Neuronal stem cell (in vitro differentiated cells): ENCODE data around the gene MAFB.

Experiments used
- DNase-seq: peaks from one replicate; pipeline ENCODE4 v3.0.0-alpha.2; 2013; ENCODE audit warnings: low spot score
- H2AFZ ChIP-seq: one replicate; pipeline ENCODE4 v1.6.1; 2013; ENCODE audit warnings: mild to moderate bottlenecking, low read length, inconsistent platforms
- H2AK5ac ChIP-seq: 2 replicates; pipeline ENCODE4 v1.6.1; 2013; ENCODE audit warnings: low read depth, mild to moderate bottlenecking, inconsistent platforms, low read length, moderate library complexity, mixed read lengths
- H2BK120ac ChIP-seq: 2 replicates; pipeline ENCODE4 v1.6.1; 2013; ENCODE audit warnings: low read depth, mild to moderate bottlenecking, inconsistent platforms, low read length, moderate library complexity, mixed read lengths
- H2BK12ac ChIP-seq: one replicate; pipeline ENCODE4 v1.6.1; 2013; ENCODE audit warnings: low read length, inconsistent platforms
- H2BK15ac ChIP-seq: 2 replicates; pipeline ENCODE4 v1.6.1; 2013; ENCODE audit warnings: mild to moderate bottlenecking, low read length, inconsistent platforms, mixed read lengths
- H2BK5ac ChIP-seq: one replicate; pipeline ENCODE4 v1.6.1; 2013; ENCODE audit warnings: inconsistent platforms, mild to moderate bottlenecking, low read length, moderate library complexity
- H3K14ac ChIP-seq: one replicate; pipeline ENCODE4 v1.6.1; 2013; ENCODE audit warnings: low read length, inconsistent platforms
- H3K18ac ChIP-seq: 2 replicates; pipeline ENCODE4 v1.6.1; 2013; ENCODE audit warnings: low read length, inconsistent platforms
- H3K23ac ChIP-seq: 2 replicates; pipeline ENCODE4 v1.6.1; 2013; ENCODE audit warnings: low read depth, mild to moderate bottlenecking, mixed read lengths, low read length, inconsistent platforms; ENCODE audit not compliant: poor library complexity
- H3K27ac ChIP-seq: replicated peaks from 3 replicates; pipeline ENCODE4 v1.5.1; 2013; ENCODE audit warnings: low read length, inconsistent platforms
- H3K27me3 ChIP-seq, 3 experiments: 2 replicates each; pipeline ENCODE4 v1.6.1; 2013; ENCODE audit warnings: low read length in 3 of 3, mild to moderate bottlenecking in 2 of 3, inconsistent platforms in 1 of 3, low read depth in 1 of 3, mixed read lengths in 1 of 3, moderate library complexity in 1 of 3; ENCODE audit not compliant: control insufficient read depth in 3 of 3, insufficient read depth in 3 of 3
- H3K36me3 ChIP-seq, 2 donors: replicated peaks in 1 of 2; 2 replicates each; pipeline ENCODE4 v1.6.1; 2013; ENCODE audit warnings: low read length in 2 of 2; ENCODE audit not compliant: control insufficient read depth in 2 of 2, insufficient read depth in 2 of 2
- H3K4ac ChIP-seq: 2 replicates; pipeline ENCODE4 v1.6.1; 2013; ENCODE audit warnings: inconsistent platforms, mild to moderate bottlenecking, low read length, moderate library complexity
- H3K4me1 ChIP-seq, 2 donors: 1 replicate in 1 of 2; 2 replicates in 1 of 2; pipeline ENCODE4 v1.6.1; 2013; ENCODE audit warnings: low read length in 2 of 2, low read depth in 1 of 2; ENCODE audit not compliant: control insufficient read depth in 2 of 2, insufficient read depth in 1 of 2
- H3K4me2 ChIP-seq: one replicate; pipeline ENCODE4 v1.6.1; 2013; ENCODE audit warnings: mild to moderate bottlenecking, low read length, inconsistent platforms; ENCODE audit not compliant: insufficient read depth, poor library complexity, severe bottlenecking
- H3K4me3 ChIP-seq, 2 donors: 2 replicates each; pipeline ENCODE4 v1.5.1; 2013; ENCODE audit warnings: low read length in 2 of 2, mild to moderate bottlenecking in 2 of 2, inconsistent platforms in 1 of 2, moderate library complexity in 1 of 2
- H3K79me1 ChIP-seq: one replicate; pipeline ENCODE4 v1.6.1; 2013; ENCODE audit warnings: low read depth, mild to moderate bottlenecking, inconsistent platforms, low read length, moderate library complexity
- H3K9ac ChIP-seq: one replicate; pipeline ENCODE4 v1.6.1; 2013; ENCODE audit warnings: mild to moderate bottlenecking, low read depth, low read length, inconsistent platforms; ENCODE audit not compliant: poor library complexity
- H3K9me3 ChIP-seq, 2 donors: replicated peaks in 1 of 2; 2 replicates each; pipeline versions ENCODE3 to v1.6.1; 2013; ENCODE audit warnings: low read length in 2 of 2, mild to moderate bottlenecking in 2 of 2, inconsistent platforms in 1 of 2, low read depth in 1 of 2, mixed read lengths in 1 of 2, moderate library complexity in 1 of 2; ENCODE audit not compliant: control insufficient read depth in 2 of 2, insufficient read depth in 1 of 2
- H4K8ac ChIP-seq: one replicate; pipeline ENCODE4 v1.6.1; 2013; ENCODE audit warnings: low read depth, mild to moderate bottlenecking, inconsistent platforms, low read length, moderate library complexity
- H4K91ac ChIP-seq: one replicate; pipeline ENCODE4 v1.6.1; 2013; ENCODE audit warnings: low read length, low read depth, mild to moderate bottlenecking, inconsistent platforms; ENCODE audit not compliant: poor library complexity
- WGBS, 2 donors: extraction: QIAGEN DNeasy Blood & Tissue Kit; methylation state at CpG; one replicate each; pipeline ENCODE4 v1.1.7; 2013; ENCODE audit warnings: missing lambda C conversion rate in 2 of 2, mixed read lengths in 1 of 2; ENCODE audit not compliant: insufficient read length in 2 of 2, insufficient replicate concordance in 1 of 2; ENCODE audit errors: extremely low coverage in 2 of 2; 5-methylcytosine and 5-hydroxymethylcytosine counted together

Gene MAFB

GRCh38 chr20:40676491-40677269, 12.4 kb downstream of the MAFB start:
- no peak overlapping the region for H2AFZ ChIP-seq
- no CpG with 5 or more reads among the region's 7 CpGs for WGBS, 2 donors
- no peak overlapping the region for H2BK120ac ChIP-seq
- no peaks in the 10 kb centered on the region for H3K79me1 ChIP-seq
- H3K4me3 ChIP-seq, result no peak overlapping the region
- H2BK5ac ChIP-seq, result no peak overlapping the region
- H2BK15ac ChIP-seq, result no peak overlapping the region
- no peaks in the 10 kb centered on the region for H3K4me1 ChIP-seq
- no peak for DNase-seq
- H3K4ac ChIP-seq, result no peak overlapping the region
- no peak overlapping the region for H2AK5ac ChIP-seq
- H4K8ac ChIP-seq, result no peak overlapping the region
- H3K27me3 ChIP-seq, result peaks cover 0 to 49% (median 16%) of the 10 kb centered on the region in 3 experiments
- H3K14ac ChIP-seq, result no peak overlapping the region
- H2BK12ac ChIP-seq, result no peak overlapping the region
- no peak overlapping the region for H3K18ac ChIP-seq
- no peaks in the 10 kb centered on the region for H3K36me3 ChIP-seq
- no peak overlapping the region for H3K4me2 ChIP-seq
- no peak overlapping the region for H4K91ac ChIP-seq
- no peak overlapping the region for H3K9ac ChIP-seq
- H3K27ac ChIP-seq, result no peak overlapping the region
- H3K9me3 ChIP-seq, result no peaks in the 10 kb centered on the region
- H3K23ac ChIP-seq, result no peak overlapping the region

DNA sequence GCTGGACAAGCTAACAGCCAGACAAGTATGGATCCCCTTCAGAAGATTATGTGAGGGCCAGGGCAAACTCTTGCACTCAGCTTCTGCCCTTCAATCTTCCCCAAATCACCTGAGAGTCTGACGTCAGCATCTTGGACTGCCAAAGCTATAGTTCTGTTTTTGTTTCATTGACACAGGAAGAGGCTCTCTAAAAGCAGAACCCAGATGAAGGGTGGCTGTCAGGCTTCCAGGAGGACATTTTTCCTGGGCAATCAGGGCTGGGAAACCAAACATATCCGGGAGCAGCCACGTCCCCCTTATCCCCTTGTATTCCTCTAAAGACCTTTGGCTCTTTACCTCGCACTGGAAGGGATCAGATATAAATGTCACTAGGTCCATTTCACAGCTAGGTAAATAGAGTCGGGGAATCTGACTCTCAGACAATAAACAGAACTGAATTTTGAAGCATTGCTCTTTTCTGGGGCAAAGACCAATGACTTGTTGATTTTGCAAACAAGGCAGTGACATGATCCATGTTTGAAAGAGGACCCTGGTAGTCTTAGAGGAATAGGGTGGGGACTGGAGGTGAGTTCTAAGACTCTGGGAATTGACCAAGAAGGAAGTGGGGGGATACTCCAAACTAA, 13.3 kb downstream of the MAFB start:
- Histone ChIP-seq H3K4me3 (no peak overlapping the region), H3K9ac (no peak overlapping the region), H3K23ac (no peak overlapping the region), H3K9me3 (no peaks in the 10 kb centered on the region), H3K4ac (no peak overlapping the region), H3K4me2 (no peak overlapping the region), H4K8ac (no peak overlapping the region), H2BK5ac (no peak overlapping the region), H3K4me1 (no peaks in the 10 kb centered on the region), H2BK12ac (no peak overlapping the region), H2BK120ac (no peak overlapping the region), H3K14ac (no peak overlapping the region), H3K36me3 (no peaks in the 10 kb centered on the region), H2AK5ac (no peak overlapping the region), H3K79me1 (no peaks in the 10 kb centered on the region), H2AFZ (no peak overlapping the region), H4K91ac (no peak overlapping the region), H3K27me3 (peaks cover 0 to 39% (median 9%) of the 10 kb centered on the region in 3 experiments), H3K18ac (no peak overlapping the region), H3K27ac (no peak overlapping the region), H2BK15ac (no peak overlapping the region)
- DNase-seq, result no peak
- no CpG with 5 or more reads among the region's 5 CpGs for WGBS, 2 donors

- no peaks in the 10 kb centered on the region for H3K4me1 ChIP-seq
- peaks cover 0 to 18% (median 0%) of the 10 kb centered on the region in 3 experiments for H3K27me3 ChIP-seq
- no peaks in the 10 kb centered on the region for H3K36me3 ChIP-seq
- no peak overlapping the region for H3K23ac ChIP-seq
- no peak overlapping the region for H2BK15ac ChIP-seq
- no peak overlapping the region for H3K27ac ChIP-seq
- no peaks in the 10 kb centered on the region for H3K79me1 ChIP-seq
- H3K18ac ChIP-seq, result no peak overlapping the region
- no peak overlapping the region for H3K4ac ChIP-seq
- H4K8ac ChIP-seq, result no peak overlapping the region
- no peak overlapping the region for H3K4me2 ChIP-seq
- H2BK5ac ChIP-seq, result no peak overlapping the region
- no peaks in the 10 kb centered on the region for H3K9me3 ChIP-seq
- H3K4me3 ChIP-seq, result no peak overlapping the region
- no peak overlapping the region for H2BK120ac ChIP-seq
- no peak overlapping the region for H2AFZ ChIP-seq
- H3K14ac ChIP-seq, result no peak overlapping the region
- no peak overlapping the region for H3K9ac ChIP-seq
- no peak overlapping the region for H2BK12ac ChIP-seq
- no peak for DNase-seq
- no peak overlapping the region for H2AK5ac ChIP-seq
- H4K91ac ChIP-seq, result no peak overlapping the region
Measured at GRCh38 chr20:40673442-40673841, 15.6 kb downstream of the MAFB start.

- Histone ChIP-seq H3K23ac (no peak overlapping the region), H3K79me1 (no peaks in the 10 kb centered on the region), H3K4me1 (peaks cover 0 to 2% of the 10 kb centered on the region in 2 donors), H3K9me3 (peaks cover 0 to 3% of the 10 kb centered on the region in 2 donors), H3K9ac (no peak overlapping the region), H2BK5ac (no peak overlapping the region), H2BK15ac (no peak overlapping the region), H3K27me3 (peaks cover 0 to 7% (median 2%) of the 10 kb centered on the region in 3 experiments), H2BK12ac (no peak overlapping the region), H3K14ac (peak overlapping the region; percentile 17), H3K18ac (no peak overlapping the region), H3K4ac (no peak overlapping the region), H2BK120ac (no peak overlapping the region), H4K8ac (no peak overlapping the region), H3K27ac (no peak overlapping the region), H2AFZ (no peak overlapping the region), H3K4me3 (no peak overlapping the region), H3K36me3 (peaks cover 0 to 3% of the 10 kb centered on the region in 2 donors), H3K4me2 (no peak overlapping the region), H4K91ac (no peak overlapping the region), H2AK5ac (no peak overlapping the region)
- no peak for DNase-seq
- WGBS, 2 donors, result no CpG with 5 or more reads among the region's 2 CpGs
Measured at GRCh38 chr20:40672095-40672494, 16.9 kb downstream of the MAFB start.
